Muscle layer of duodenum (tissue), 2 donors: ENCODE measurements around the gene SLC22A23.

Experiments used
- H3K27ac ChIP-seq: one replicate; pipeline ENCODE4 v1.7.0; 2013; ENCODE audit warnings: mild to moderate bottlenecking, low read length
- H3K27me3 ChIP-seq: one replicate; pipeline ENCODE4 v1.7.0; 2013; ENCODE audit warnings: low read depth, mild to moderate bottlenecking, control low read depth, low read length
- H3K36me3 ChIP-seq, 2 donors: one replicate each; pipeline ENCODE4 v1.7.0; 2013; ENCODE audit warnings: low read length in 2 of 2, control low read depth in 1 of 2, mild to moderate bottlenecking in 1 of 2; ENCODE audit not compliant: insufficient read depth in 2 of 2, control insufficient read depth in 1 of 2
- H3K4me1 ChIP-seq, 2 donors: one replicate each; pipeline ENCODE4 v1.7.0; 2013; ENCODE audit warnings: low read length in 2 of 2, mild to moderate bottlenecking in 2 of 2, control low read depth in 1 of 2, moderate library complexity in 1 of 2; ENCODE audit not compliant: insufficient read depth in 2 of 2, control insufficient read depth in 1 of 2
- H3K4me3 ChIP-seq, 2 donors: one replicate each; pipeline ENCODE4 v1.7.0; 2013; ENCODE audit warnings: low read length in 2 of 2, low read depth in 1 of 2, mild to moderate bottlenecking in 1 of 2
- H3K9me3 ChIP-seq, 2 donors: one replicate each; pipeline ENCODE4 v1.7.0; 2013; ENCODE audit warnings: low read length in 2 of 2, control low read depth in 1 of 2, mild to moderate bottlenecking in 1 of 2; ENCODE audit not compliant: control insufficient read depth in 1 of 2
- donor health status: healthy.

SLC22A23 gene

DNA sequence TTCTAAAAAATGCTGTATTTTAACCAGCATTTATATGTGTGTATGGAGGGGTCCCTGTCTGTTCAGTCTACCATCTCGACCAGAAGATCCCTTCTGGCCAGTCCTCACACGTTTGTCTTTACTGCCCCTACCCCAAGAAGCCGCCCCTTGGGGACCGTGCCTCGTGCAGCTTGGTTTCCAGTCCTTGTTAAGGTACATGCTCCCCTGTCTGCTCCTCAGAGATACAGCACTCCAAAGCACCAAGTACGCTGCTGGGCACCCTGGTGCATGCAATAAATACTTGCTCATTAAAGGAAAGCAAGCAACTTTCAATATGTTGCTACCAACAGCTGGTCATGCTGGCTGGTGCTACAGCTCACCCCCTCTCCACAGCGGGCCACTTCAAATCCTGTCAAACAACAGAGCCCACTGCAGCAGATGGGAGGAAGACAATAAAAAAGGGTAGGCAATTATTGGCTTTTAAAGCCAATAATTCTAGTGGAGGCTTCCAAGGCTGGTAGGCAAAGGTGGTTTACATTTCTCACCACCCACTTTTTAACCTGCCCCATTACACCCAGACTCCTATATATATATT lies 136.5 kb downstream of the SLC22A23 start:
- no peak overlapping the region for H3K27ac ChIP-seq
- peaks cover 0 to 4% of the 10 kb centered on the region in 2 donors for H3K36me3 ChIP-seq
- no peak overlapping the region for H3K4me3 ChIP-seq

DNA sequence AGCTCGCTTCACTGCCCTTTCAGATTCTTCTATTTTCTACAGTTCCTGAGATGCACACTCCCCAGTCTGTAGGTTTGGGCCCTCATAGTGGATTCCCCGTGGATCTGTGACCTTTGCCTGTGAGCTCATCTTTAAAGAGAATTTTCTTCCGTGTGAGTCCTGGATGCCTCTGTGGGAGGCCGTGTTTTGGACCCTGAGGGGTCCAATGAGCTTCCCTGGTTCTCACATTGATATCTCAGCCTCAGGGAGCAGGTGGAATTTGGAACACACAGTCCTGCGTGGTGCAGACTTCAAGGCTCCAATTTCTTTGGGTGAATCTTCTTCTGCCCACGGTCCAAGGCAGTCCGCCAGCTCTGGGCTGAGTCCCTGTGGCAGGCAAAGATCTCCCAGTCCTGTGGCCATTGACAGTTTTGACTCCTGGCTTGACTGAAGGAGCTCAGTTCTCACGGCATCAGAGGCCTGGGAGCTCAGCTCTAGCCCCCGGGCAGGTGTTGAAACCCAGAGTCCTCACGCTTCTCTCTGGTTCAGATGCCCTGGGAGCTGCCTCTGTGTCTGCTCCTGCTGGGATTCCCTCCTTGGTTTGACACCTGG lies 137.1 kb downstream of the SLC22A23 start:
- Histone ChIP-seq H3K27me3 (no peaks in the 10 kb centered on the region), H3K27ac (no peak overlapping the region), H3K36me3 (peaks cover 0 to 4% of the 10 kb centered on the region in 2 donors), H3K9me3 (no peaks in the 10 kb centered on the region), H3K4me1 (peaks cover 3 to 5% of the 10 kb centered on the region in 2 donors), H3K4me3 (no peak overlapping the region)

More for the DNA sequence above, 136.5 kb downstream of the SLC22A23 start:
- H3K9me3 ChIP-seq: no peaks in the 10 kb centered on the region
- H3K27me3 ChIP-seq: no peaks in the 10 kb centered on the region
- peaks cover 3 to 11% of the 10 kb centered on the region in 2 donors for H3K4me1 ChIP-seq

DNA sequence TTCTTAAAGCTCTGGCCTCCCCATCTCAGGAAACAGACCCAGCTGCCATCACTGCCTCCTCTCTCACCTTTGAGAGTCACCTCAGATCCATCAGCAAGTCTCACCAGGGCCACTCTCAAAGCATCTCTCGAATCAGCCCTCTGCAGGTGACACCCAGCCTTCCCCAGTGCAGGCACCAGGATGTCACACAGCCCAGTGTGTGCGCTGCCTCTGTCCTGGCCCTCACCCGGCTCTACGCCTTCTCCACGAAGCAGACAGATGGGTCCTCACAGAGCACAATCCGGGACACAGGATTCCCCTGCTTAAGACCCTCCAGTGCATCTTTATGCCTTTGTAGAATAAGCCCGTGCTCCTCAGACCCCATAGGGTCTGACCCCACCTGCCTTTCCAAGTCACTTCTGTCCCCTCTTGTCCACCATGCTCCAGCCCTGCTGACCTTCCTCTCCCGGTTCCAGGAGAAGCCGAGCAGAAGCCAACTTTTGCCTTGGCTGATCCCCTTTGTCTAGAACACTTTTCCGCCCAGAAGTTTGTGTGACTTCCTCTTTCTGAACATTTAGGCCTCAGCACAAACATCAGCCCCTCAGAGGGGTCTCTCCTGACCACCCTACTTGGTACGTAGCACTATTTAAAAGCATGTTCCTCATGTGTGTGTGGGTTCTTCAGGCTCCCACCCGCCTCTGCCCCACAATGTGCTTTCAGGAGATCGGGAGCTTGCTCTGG lies 137.9 kb downstream of the SLC22A23 start:
- no peaks in the 10 kb centered on the region for H3K9me3 ChIP-seq
- H3K4me1 ChIP-seq: no peaks in the 10 kb centered on the region
- H3K27ac ChIP-seq: no peak overlapping the region
- H3K4me3 ChIP-seq: no peak overlapping the region
- H3K27me3 ChIP-seq: no peaks in the 10 kb centered on the region
- H3K36me3 ChIP-seq: peaks cover 0 to 4% of the 10 kb centered on the region in 2 donors

DNA sequence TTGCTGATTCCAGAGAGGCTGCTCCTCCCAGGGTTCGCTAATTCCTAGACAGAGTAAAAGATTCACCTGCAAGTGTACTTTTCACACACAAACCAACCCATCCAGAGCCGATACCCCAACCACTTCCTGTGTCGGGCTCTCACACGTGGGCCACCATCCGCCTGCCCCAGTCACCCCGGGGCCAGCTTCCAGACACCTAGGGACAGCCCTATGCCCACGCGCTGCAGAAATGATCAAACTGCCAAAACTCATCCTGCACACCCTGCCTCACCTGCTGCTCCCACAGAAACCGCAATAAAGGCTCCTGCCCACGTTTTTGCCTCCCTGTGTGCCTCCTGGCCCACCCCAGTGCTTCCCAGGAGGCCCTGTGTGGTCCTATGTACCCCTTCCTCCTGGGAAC lies 138.6 kb downstream of the SLC22A23 start:
- Histone ChIP-seq H3K27ac (no peak overlapping the region), H3K4me1 (no peaks in the 10 kb centered on the region), H3K36me3 (peaks cover 0 to 4% of the 10 kb centered on the region in 2 donors), H3K4me3 (no peak overlapping the region), H3K27me3 (no peaks in the 10 kb centered on the region), H3K9me3 (no peaks in the 10 kb centered on the region)

DNA sequence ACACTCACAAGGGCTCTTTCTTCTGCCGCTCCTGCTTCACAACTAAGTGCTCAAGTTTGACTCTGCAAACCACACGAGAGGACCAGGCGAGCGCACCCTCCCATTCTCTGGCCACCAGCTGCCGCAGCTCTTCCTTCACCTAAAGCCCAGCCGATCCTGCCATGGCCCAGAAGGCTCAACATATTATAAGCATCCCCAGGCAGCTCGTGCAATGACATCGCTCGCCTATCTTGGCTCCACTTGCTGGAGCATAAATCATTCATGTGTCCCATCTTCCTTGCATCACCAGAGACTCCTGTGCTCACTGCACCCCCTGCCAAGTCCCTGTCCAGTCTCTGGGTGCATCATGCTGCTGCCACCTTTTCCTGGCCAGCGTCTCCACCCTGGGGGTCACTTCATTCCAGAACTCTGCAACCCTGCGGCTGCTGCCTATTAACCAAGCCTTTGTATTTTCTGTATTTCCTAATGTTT lies 139.1 kb downstream of the SLC22A23 start:
- H3K9me3 ChIP-seq: no peaks in the 10 kb centered on the region
- H3K4me3 ChIP-seq: no peak overlapping the region
- no peaks in the 10 kb centered on the region for H3K4me1 ChIP-seq
- H3K27me3 ChIP-seq: no peaks in the 10 kb centered on the region
- H3K27ac ChIP-seq: no peak overlapping the region
- peaks cover 0 to 4% of the 10 kb centered on the region in 2 donors for H3K36me3 ChIP-seq

DNA sequence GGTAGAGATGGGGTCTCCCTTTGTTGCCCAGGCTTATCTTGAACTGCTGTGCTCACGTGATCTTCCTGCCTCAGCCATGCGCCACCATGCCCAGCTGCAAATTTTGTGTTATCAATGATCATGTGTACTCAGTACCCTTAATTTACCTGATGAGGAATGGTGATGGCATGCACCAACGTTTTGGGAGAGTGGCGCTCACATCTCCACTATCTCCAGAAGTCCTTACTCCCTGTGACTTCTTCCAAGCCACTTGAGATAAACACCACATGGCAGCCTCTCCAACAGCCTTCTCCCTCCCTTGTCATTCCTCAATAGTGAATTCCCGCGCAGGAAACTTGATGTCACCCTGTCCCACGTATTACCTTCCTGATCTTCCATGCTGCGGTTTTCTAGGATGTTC lies 140.0 kb downstream of the SLC22A23 start:
- peaks cover 0 to 4% of the 10 kb centered on the region in 2 donors for H3K36me3 ChIP-seq
- H3K27me3 ChIP-seq: no peaks in the 10 kb centered on the region
- H3K27ac ChIP-seq: no peak overlapping the region
- no peak overlapping the region for H3K4me3 ChIP-seq
- no peaks in the 10 kb centered on the region for H3K4me1 ChIP-seq
- H3K9me3 ChIP-seq: no peaks in the 10 kb centered on the region

DNA sequence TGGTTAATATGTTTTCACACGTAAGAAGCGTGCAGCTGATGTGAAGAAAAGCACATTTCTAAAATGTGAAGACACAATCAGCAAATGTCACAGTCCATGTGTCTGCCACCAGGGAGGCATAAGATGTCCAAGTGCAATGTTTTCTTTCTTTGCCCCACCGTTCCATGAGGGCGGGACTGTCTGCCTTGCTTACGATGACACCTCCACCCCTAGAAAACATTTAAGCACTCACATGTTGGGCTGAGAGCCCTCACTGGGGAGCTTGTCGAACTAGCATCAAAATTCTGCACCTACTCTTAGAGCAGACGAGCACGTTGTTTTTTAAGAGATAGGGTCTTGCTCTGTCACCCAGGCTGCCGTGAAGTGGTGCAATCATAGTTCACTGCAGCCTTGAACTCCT lies 140.5 kb downstream of the SLC22A23 start:
- Histone ChIP-seq H3K27me3 (no peaks in the 10 kb centered on the region), H3K4me1 (no peaks in the 10 kb centered on the region), H3K36me3 (peaks cover 0 to 4% of the 10 kb centered on the region in 2 donors)

DNA sequence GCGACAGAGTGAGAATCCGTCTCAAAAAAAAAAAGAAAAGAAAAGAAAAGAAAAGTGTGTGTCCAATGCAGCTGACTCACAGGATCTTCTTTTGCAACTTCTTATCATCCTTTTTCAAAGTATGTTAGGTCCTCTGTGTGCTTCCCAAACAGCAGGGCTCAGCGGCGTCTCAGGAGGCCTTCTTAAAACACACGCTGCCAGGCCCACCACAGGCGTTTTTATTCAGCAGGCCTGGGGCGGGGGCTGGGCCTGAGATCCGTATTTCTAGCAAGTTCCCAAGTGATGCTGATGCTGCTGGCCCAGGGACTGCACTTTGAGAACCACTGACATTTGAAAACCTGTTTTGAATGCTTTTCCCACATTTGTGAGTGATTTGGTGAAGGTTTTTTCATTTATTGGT lies 141.0 kb downstream of the SLC22A23 start:
- Histone ChIP-seq H3K4me3 (no peak overlapping the region), H3K27me3 (no peaks in the 10 kb centered on the region), H3K27ac (no peak overlapping the region), H3K4me1 (no peaks in the 10 kb centered on the region), H3K9me3 (no peaks in the 10 kb centered on the region), H3K36me3 (peaks cover 0 to 4% of the 10 kb centered on the region in 2 donors)

More for the DNA sequence above, 140.5 kb downstream of the SLC22A23 start:
- H3K27ac ChIP-seq: no peak overlapping the region
- no peak overlapping the region for H3K4me3 ChIP-seq
- H3K9me3 ChIP-seq: no peaks in the 10 kb centered on the region

DNA sequence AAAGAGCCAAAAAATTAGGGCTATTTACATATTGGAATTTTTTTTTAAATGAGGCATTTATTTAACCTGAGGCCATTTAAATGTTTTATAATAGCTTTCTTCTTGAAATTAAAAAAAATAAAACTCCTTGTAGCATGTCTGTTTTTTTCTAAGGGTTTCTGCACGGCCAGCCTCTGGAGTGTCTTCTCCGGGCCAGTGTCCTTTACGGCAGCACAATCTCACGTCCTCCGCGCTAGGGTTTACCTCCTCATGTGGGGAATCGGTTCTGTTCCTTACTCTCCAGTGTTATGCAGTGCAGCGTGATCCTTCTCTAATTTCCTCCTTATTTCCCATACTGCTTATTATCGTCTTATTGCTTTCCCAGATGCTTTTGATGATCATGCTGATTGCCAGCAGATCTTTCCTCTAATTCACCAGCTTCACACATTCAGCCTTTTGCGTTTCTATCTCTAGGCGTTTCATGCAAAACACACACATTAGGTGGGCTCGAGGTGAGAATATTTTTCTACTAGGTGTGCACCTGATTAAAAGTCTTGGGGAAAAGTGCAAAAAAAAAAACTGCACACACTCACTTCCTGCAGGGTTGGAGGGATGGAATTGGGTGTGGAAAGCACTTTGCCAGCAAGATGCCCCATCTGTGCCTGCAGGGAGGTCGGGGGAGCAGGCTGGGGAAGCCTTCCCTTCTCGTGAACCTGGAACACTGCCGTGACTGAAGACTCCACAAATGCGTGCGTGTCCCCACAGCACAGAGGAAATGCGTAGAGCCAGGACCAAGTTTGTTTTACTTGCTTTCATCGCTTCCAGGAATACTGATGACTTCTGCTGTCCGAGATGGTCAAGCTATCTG lies 142.0 kb downstream of the SLC22A23 start:
- Histone ChIP-seq H3K4me1 (no peaks in the 10 kb centered on the region), H3K36me3 (peaks cover 0 to 4% of the 10 kb centered on the region in 2 donors), H3K27me3 (no peaks in the 10 kb centered on the region), H3K27ac (no peak overlapping the region), H3K4me3 (no peak overlapping the region), H3K9me3 (no peaks in the 10 kb centered on the region)

DNA sequence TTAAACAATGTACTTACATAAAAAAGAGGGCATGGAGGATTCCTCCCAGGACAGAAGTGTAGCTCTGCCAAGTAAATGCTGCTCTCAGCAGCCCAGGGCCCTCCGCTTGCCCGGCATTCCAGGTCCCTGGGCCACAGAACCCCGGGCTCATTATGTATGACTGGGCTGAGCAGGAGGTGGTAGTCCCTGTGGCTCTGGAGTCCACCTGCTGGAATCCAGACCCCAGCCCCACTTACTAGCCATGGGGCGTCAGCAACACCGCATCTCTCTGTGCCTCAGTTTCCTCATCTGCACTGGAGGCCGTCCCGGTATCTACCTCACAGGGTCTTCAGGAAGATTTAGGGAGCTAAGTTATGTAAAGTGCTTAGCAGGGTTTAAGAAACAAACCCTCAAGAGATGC lies 142.7 kb downstream of the SLC22A23 start:
- no peak overlapping the region for H3K4me3 ChIP-seq
- no peak overlapping the region for H3K27ac ChIP-seq
- H3K4me1 ChIP-seq: no peaks in the 10 kb centered on the region
- no peaks in the 10 kb centered on the region for H3K36me3 ChIP-seq
- no peaks in the 10 kb centered on the region for H3K27me3 ChIP-seq
- H3K9me3 ChIP-seq: no peaks in the 10 kb centered on the region
